GM21423 (cell line): ENCODE measurements around the gene PRR14.

Experiments used
- ATAC-seq: cut with Tn5 transposase; IDR thresholded peaks from one replicate; pipeline ENCODE4 v1.9.1; 2021; ENCODE audit warnings: mild to moderate bottlenecking, moderate library complexity; ENCODE audit not compliant: unreplicated experiment

The PRR14 gene

DNA sequence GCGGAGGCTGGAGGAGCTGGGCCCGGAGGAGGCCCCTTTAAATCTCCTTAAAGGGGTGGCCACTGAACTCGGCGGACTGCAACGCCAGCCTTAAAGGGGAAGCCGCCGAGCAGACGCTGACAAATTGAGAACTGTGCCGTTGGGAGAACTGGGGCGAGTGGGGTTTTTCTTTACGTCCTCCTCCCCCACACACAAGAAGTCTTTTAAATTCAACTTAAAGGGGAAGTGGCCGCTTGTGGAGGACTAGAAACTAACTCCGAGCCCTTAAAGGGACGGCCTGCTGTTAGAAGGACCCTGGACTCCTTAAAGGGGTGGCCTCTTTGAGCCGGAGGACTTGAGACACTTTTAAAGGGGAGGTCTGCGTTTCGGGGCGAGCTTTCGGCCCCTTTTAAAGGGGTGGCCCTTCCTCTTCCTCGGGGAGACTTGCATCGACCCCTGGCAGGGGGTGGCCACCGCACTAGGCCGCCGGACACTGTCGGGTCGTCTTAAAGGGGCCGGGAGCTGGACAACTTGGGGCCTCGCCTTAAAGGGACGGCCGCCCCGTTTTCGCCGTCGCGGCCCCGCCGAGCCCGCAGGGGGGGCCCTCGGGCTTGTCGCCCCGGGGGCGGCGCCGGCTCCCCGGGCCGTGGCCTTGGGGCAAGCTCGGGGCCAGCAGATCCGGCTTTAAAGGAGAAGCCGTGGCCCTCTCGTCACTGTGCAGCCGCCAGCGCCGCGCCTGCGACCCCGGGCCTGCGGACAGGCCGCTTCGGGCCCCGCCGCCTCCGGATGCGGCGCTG, 8.2 kb downstream of the PRR14 start:
- ATAC-seq = peak; percentile 9

GRCh38 chr16:30659507-30660423, 9.0 kb downstream of the PRR14 start:
- no peak for ATAC-seq

DNA sequence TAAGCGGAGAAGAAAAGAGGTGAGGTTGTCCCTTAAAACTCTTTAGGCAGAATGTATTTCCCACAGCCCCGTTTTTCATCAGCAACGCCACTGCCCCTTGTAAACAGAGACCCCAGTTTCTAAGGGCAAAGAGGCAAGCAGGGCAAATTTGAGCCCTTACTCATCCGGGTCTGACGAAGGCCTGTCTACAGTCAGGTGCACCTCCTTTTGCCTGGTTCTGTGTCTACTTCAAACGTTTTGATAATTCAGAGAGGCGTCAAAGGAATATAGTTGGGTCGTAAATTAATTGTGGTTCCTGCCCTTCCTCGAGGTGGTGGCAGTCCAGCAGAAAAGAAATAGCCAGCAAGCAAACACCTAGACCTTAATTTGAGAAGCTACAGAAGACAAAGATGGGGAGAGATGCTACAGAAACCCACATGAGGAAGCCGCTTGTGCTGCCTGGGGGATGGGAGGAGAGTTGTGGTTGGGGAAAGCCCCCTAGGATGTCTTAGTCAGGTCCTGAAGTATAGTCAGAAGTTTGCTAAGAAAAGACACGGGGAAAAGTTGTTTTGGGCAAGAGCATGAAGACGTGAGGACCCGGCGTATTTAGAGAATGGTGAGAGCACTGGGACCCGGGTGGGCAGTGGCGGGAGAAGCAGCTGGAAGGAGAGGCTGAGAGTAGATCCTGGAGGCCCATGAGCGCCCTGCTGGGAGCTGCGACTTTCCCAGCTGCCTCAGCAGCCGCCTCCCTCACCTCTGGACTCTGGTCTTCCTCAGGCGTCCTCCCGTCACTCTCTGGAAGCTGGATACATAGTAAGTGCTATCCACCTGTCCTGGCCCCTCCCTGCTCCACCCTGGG, 9.9 kb downstream of the PRR14 start:
- ATAC-seq = no peak

DNA sequence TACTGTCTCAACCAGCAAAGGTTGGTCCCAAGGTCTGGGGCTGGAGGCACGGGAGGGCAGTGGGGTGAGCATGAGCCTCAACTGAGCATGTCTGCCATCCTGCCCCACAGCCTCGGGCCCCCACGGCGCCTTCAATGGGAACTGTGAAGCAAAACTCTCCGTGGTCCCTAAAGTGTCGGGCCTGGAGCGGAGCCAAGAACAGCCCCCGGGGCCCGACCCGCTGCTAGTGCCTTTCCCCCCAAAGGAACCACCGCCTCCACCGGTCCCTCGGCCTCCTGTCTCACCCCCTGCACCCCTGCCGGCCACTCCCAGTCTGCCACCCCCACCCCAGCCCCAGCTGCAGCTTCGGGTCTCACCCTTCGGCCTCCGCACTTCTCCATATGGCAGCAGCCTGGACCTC, 11.7 kb downstream of the PRR14 start:
- ATAC-seq = no peak

GRCh38 chr16:30663038-30663437, 12.3 kb downstream of the PRR14 start:
- no peak for ATAC-seq

DNA sequence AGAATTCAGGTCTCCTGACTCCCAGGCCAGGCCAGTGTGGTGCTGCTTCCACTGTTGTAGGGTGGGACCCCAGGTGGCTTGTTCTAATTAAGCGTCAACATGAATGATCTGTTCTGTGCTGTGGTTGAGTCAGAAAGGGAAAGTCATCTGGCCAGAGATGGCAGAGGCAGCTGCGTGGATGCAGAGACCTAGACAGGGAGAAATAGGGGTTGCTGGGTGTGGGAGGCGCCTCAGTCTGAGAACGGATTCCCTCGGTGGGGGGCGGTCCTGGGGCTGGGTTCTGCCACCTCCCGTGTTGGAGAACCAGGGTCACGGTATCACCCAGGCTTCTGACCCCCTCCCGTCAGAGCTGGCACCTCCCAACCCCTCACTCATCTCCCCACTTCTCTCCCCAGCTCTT, 13.1 kb downstream of the PRR14 start:
- no peak for ATAC-seq

GRCh38 chr16:30664616-30665109, 13.9 kb downstream of the PRR14 start:
- no peak for ATAC-seq

- ATAC-seq = no peak
Observed at GRCh38 chr16:30665155-30665829, 14.5 kb downstream of the PRR14 start.

- ATAC-seq = no peak
Observed at GRCh38 chr16:30665830-30666190, 15.1 kb downstream of the PRR14 start.

DNA sequence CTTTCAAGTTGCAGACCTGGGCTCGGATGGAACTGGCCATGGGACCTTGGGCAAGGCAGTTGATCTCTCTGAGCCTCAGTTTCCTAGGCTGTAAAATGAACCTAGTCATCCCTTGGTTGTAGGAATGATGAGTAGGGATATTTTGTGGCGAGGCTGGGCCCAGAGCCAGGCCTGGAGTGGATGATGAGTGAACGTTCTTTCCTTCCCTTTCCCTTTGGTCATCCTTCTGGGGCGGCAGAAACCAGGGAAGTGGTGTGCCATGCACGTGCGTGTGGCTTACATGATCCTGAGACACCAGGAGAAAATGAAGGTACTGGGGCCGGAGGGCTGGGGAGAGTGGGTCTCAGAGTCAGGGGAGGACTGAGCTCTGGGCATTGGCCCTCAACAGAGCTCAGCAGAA, 15.9 kb downstream of the PRR14 start:
- no peak for ATAC-seq

DNA sequence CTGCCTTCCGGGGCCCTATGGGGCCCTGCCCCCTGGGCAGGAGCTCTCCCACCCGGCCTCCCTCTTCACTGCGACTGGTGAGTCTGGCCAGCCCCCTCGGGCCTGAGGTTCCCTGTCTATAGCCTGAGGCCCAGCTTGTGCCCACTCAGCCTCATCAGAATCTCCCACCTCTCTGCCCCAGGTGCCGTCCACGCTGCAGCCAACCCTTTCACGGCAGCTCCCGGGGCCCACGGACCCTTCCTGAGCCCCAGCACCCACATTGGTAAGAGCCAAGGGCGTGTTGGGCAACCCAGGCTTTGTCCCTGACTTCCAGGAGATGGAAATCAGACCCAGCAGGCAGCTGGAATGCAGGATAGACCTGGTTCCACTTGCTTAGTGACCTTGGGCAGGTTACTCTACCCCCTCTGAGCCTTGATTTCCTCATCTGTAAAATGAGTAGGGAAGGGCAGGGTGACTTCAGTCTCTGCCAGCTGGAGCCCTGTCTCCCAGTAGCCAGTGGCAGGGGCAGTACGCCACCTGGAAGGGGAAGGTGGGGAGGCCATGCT, 16.7 kb downstream of the PRR14 start:
- no peak for ATAC-seq

DNA sequence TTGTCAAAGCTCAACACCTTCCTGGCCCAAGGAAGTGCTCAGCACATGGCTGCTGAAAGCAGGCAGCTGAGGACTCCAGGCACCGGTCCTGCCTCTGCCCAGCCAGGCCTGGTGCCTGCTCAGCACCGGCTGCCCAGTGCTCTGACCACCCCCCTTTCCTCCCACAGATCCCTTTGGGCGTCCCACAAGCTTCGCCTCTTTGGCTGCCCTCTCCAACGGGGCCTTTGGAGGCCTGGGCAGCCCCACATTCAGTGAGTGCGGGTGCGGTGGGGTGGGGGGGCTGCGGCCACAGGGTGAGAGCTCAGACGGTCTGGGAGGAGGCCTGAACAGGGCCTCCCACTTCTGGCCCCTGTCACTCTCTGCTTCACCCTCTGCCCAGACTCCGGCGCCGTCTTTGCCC, 17.6 kb downstream of the PRR14 start:
- no peak for ATAC-seq

GRCh38 chr16:30669026-30669902, 18.5 kb downstream of the PRR14 start:
- ATAC-seq = no peak

- no peak for ATAC-seq
Observed at GRCh38 chr16:30669903-30670824, 19.4 kb downstream of the PRR14 start.

GRCh38 chr16:30675143-30675542, 24.4 kb downstream of the PRR14 start:
- no peak for ATAC-seq

- no peak for ATAC-seq
Observed at GRCh38 chr16:30677931-30678585, 27.3 kb downstream of the PRR14 start.

- ATAC-seq = no peak
Observed at GRCh38 chr16:30678586-30678970, 27.8 kb downstream of the PRR14 start.

DNA sequence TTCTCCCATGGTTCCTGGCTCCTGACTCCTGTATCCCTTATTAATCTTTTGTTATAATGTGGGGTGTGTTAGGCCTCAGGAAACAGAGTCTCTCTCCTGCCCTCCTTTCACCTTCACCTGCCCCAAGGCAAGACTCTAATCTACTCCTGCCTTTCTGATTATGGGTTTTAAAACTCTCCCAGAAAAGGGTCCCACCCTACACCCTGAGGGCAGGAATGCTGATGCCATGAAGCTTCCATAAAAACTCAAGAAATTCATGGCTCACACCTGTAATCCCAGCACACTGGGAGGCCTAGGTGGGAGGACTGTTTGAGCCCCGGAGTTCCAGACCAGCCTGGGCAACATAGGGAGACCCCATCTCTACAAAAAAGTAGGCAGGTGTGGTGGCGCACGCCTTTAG, 29.6 kb downstream of the PRR14 start:
- no peak for ATAC-seq
